HL-60 (cell line): ENCODE measurements around the gene USP21.

ENCODE experiments used
- GABPA ChIP-seq: IDR thresholded peaks from 2 replicates; pipeline ENCODE4 v1.6.1; 2012; ENCODE audit warnings: low read depth
- POLR2AphosphoS5 ChIP-seq: IDR thresholded peaks from 2 replicates; pipeline ENCODE4 v1.6.1; 2012; ENCODE audit warnings: low read depth
- REST ChIP-seq: IDR thresholded peaks from 2 replicates; pipeline ENCODE4 v1.6.1; 2012; ENCODE audit warnings: low read depth; ENCODE audit not compliant: insufficient replicate concordance
- SPI1 ChIP-seq: IDR thresholded peaks from 2 replicates; pipeline ENCODE4 v1.6.1; 2012; ENCODE audit warnings: low read depth, mild to moderate bottlenecking, borderline replicate concordance
- TF ChIP-seq, protein P1 (sequence below): IDR thresholded peaks from one replicate; pipeline ENCODE4 v1.5.1; 2011; ENCODE audit warnings: low read length, control low read depth, inconsistent platforms; ENCODE audit not compliant: insufficient read depth

- TF ChIP-seq, protein P1, sequence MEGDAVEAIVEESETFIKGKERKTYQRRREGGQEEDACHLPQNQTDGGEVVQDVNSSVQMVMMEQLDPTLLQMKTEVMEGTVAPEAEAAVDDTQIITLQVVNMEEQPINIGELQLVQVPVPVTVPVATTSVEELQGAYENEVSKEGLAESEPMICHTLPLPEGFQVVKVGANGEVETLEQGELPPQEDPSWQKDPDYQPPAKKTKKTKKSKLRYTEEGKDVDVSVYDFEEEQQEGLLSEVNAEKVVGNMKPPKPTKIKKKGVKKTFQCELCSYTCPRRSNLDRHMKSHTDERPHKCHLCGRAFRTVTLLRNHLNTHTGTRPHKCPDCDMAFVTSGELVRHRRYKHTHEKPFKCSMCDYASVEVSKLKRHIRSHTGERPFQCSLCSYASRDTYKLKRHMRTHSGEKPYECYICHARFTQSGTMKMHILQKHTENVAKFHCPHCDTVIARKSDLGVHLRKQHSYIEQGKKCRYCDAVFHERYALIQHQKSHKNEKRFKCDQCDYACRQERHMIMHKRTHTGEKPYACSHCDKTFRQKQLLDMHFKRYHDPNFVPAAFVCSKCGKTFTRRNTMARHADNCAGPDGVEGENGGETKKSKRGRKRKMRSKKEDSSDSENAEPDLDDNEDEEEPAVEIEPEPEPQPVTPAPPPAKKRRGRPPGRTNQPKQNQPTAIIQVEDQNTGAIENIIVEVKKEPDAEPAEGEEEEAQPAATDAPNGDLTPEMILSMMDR: no peak
- no peak for TF ChIP-seq POLR2AphosphoS5
- no peak for TF ChIP-seq GABPA
- no peak for TF ChIP-seq REST
- no peak for TF ChIP-seq SPI1
These were observed 22.9 kb downstream of the USP21 start for GRCh38 chr1:161182214-161182613.
